Pancreas (tissue), 10 donors: ENCODE measurements around the gene RGS7BP. TPM values are rescaled to one million over a fixed set of nuclear protein-coding genes. Genes with fewer than 3 reads are reported as not detected.

Experiments used
- ATAC-seq, 4 donors: fragments of 200-7000 bp; cut with Tn5 transposase; one replicate each; pipeline versions ENCODE4 v1.8.0 to v1.9.1; 2020; ENCODE audit warnings: mild to moderate bottlenecking in 4 of 4, moderate library complexity in 4 of 4
- DNase-seq, 6 donors: peaks; one replicate each; pipeline ENCODE4 v3.0.0-alpha.2; 2020
- FAIRE-seq: peaks from 2 replicates; lab custom pipeline; 2012; peaks lifted over from hg19 to GRCh38; lab: Jason Lieb, UNC
- H3K27ac ChIP-seq, 4 donors: fragments of 200-600 bp; sonication (generic); 1 replicate in 3 of 4; 2 replicates in 1 of 4; pipeline versions ENCODE4 v1.5.0 to v1.8.0; 2020
- H3K27me3 ChIP-seq, 4 donors: fragments of 200-600 bp; one replicate each; pipeline ENCODE4 v1.8.0; 2021
- H3K36me3 ChIP-seq, 3 donors: fragments of 200-600 bp; sonication (generic) in 1 of 3; one replicate each; pipeline versions ENCODE4 v1.5.0 to v1.8.0; 2020 to 2021
- H3K4me1 ChIP-seq, 3 donors: fragments of 200-600 bp; one replicate each; pipeline ENCODE4 v1.8.0; 2021
- H3K4me3 ChIP-seq, 4 donors: fragments of 200-600 bp; sonication (generic) in 2 of 4; one replicate each; pipeline versions ENCODE4 v1.5.0 to v1.8.0; 2020 to 2021
- H3K9me3 ChIP-seq, 4 donors: fragments of 200-600 bp; one replicate each; pipeline ENCODE4 v1.8.0; 2021
- WGBS, 2 donors: extraction: QIAGEN DNeasy Blood & Tissue Kit; methylation state at CpG; one replicate each; pipeline ENCODE4 v1.1.7; 2013; 5-methylcytosine and 5-hydroxymethylcytosine counted together
- intact Hi-C, 3 donors: fragments of 100-400 bp; cut with DNase I; formaldehyde crosslinking; loops; one replicate each; pipeline versions ENCODE4 v1.11.1 to v1.14.2; 2022
- polyA plus RNA-seq, 2 donors: library from polyadenylated mRNA; stranded (reverse); fragments of 200-250 nt; gene quantifications; one replicate each; pipeline ENCODE4 v1.2.3, GENCODE V29; 2013
- total RNA-seq, 6 donors: library from RNA; stranded (reverse); fragmentation: NEBNext Ultra II Directional in 4 of 6; extraction: Animal tissue kit (Norgen Biotek cat#: 25700) in 4 of 6; gene quantifications; one replicate each; pipeline versions ENCODE4 v1.2.1 to v1.2.4, GENCODE V29; 2021 to 2023
- TF ChIP-seq, protein P1 (sequence below), 4 donors: fragments of 200-600 bp; sonication (generic) in 3 of 4; IDR thresholded peaks; one replicate each; pipeline versions ENCODE4 v1.5.0 to v1.8.0; 2021; ENCODE audit warnings: antibody characterized with exemption in 4 of 4
- donor health status: healthy with polysubstance abuse.
- donor health status: DM: no; HTN: no; CAD: no; lungs with moderate emphysema.
- donor health status: DM: no; HTN: no; CAD: no.
- donor health status: control.
- donor health status: control.
- donor health status: Bipolar disorder and iron deficiency.
- donor health status: DM: yes; HTN: yes; CAD: no.
- donor health status: DM: no; HTN: no; CAD: no.
- donor health status: DM: no; HTN: no; CAD: no.
- donor health status: DM: yes; HTN: yes; CAD: no.

RGS7BP gene
- under 1 TPM; 0.04 to 0.58 (median 0.24) TPM for total RNA-seq
- under 1 TPM; 0.04 to 0.16 TPM for polyA plus RNA-seq

GRCh38 chr5:64505769-64506566 is at the start of gene RGS7BP:
RGS7BP (plus strand) TSS chr5:64506015; CDS start chr5:64506625, 610 bp downstream.
- FAIRE-seq (no peak), ATAC-seq (peak; percentile 72 to 95 (median 91)), DNase-seq (peak; percentile 4 to 76 (median 19))
- H3K27ac ChIP-seq, result no peak within 1 kb of the TSS
- intact Hi-C loops, result no loop called here
- no peaks in the 10 kb centered on the region for H3K9me3 ChIP-seq
- no peaks in the 10 kb centered on the region for H3K36me3 ChIP-seq
- H3K4me1 ChIP-seq, result peaks cover 0 to 2% (median 0%) of the 10 kb centered on the region in 3 donors
- TF ChIP-seq, protein P1, sequence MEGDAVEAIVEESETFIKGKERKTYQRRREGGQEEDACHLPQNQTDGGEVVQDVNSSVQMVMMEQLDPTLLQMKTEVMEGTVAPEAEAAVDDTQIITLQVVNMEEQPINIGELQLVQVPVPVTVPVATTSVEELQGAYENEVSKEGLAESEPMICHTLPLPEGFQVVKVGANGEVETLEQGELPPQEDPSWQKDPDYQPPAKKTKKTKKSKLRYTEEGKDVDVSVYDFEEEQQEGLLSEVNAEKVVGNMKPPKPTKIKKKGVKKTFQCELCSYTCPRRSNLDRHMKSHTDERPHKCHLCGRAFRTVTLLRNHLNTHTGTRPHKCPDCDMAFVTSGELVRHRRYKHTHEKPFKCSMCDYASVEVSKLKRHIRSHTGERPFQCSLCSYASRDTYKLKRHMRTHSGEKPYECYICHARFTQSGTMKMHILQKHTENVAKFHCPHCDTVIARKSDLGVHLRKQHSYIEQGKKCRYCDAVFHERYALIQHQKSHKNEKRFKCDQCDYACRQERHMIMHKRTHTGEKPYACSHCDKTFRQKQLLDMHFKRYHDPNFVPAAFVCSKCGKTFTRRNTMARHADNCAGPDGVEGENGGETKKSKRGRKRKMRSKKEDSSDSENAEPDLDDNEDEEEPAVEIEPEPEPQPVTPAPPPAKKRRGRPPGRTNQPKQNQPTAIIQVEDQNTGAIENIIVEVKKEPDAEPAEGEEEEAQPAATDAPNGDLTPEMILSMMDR (IDR thresholded peaks at IDR 0.05), result no peak
- H3K4me3 ChIP-seq, result peak within 1 kb of the TSS; percentile 18 to 50 (median 28)
- 2% methylated on average over 50 to 53 of the region's 53 CpGs for WGBS, 2 donors
- H3K27me3 ChIP-seq, result peaks cover 0 to 20% (median 0%) of the 10 kb centered on the region in 4 donors

- H3K36me3 ChIP-seq, result no peaks in the 10 kb centered on the region
- H3K9me3 ChIP-seq, result peaks cover 0 to 4% (median 0%) of the 10 kb centered on the region in 4 donors
- 75 to 85% methylated on average over 1 of the region's 1 CpG for WGBS, 2 donors
- FAIRE-seq (no peak), DNase-seq (no peak), ATAC-seq (no peak)
- no peak overlapping the region for H3K4me3 ChIP-seq
- no peak overlapping the region for H3K27ac ChIP-seq
- intact Hi-C loops, result no loop called here
- H3K27me3 ChIP-seq, result no peaks in the 10 kb centered on the region
- TF ChIP-seq, protein P1 (IDR thresholded peaks at IDR 0.05), result no peak
- H3K4me1 ChIP-seq, result no peaks in the 10 kb centered on the region
These were observed 48.0 kb upstream of the RGS7BP start for GRCh38 chr5:64457846-64458245.

DNA sequence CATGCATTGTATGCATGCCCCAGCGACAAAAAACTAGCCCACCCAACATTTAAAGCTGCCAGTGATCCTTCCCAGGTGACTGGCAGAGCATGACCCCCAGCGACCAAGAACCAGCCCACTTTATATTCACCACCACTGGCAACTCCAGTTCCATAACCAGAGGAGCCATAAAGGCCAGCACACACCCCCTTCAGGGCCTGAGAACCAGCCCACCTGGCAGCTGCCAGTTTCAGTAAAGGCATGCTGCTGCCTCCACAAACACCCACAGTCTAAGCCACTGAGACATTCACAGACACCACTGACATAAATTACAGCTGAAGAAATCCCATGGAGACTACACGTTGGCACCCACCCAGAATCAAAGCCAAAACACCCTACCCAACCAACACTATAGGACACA is 46.9 kb upstream of the RGS7BP start:
- H3K27me3 ChIP-seq, result no peaks in the 10 kb centered on the region
- H3K4me1 ChIP-seq, result no peaks in the 10 kb centered on the region
- ATAC-seq, result no peak
- no peak for FAIRE-seq
- TF ChIP-seq, protein P1 (IDR thresholded peaks at IDR 0.05), result no peak
- 43 to 59% methylated on average over 3 of the region's 3 CpGs for WGBS, 2 donors
- no peaks in the 10 kb centered on the region for H3K36me3 ChIP-seq
- no peak overlapping the region for H3K4me3 ChIP-seq
- peaks cover 0 to 4% (median 0%) of the 10 kb centered on the region in 4 donors for H3K9me3 ChIP-seq
- no peak for DNase-seq
- intact Hi-C loops, result no loop called here
- no peak overlapping the region for H3K27ac ChIP-seq

- H3K36me3 ChIP-seq, result no peaks in the 10 kb centered on the region
- H3K4me3 ChIP-seq, result no peak overlapping the region
- FAIRE-seq, result no peak
- peaks cover 0 to 4% (median 0%) of the 10 kb centered on the region in 4 donors for H3K9me3 ChIP-seq
- H3K27me3 ChIP-seq, result no peaks in the 10 kb centered on the region
- intact Hi-C loops, result no loop called here
- TF ChIP-seq, protein P1 (IDR thresholded peaks at IDR 0.05), result no peak
- no peak overlapping the region for H3K27ac ChIP-seq
- ATAC-seq, result no peak
- DNase-seq, result no peak
- no peaks in the 10 kb centered on the region for H3K4me1 ChIP-seq
- WGBS, 2 donors, result 66 to 69% methylated on average over 4 of the region's 4 CpGs
These were observed 43.4 kb upstream of the RGS7BP start for GRCh38 chr5:64462391-64462790.

DNA sequence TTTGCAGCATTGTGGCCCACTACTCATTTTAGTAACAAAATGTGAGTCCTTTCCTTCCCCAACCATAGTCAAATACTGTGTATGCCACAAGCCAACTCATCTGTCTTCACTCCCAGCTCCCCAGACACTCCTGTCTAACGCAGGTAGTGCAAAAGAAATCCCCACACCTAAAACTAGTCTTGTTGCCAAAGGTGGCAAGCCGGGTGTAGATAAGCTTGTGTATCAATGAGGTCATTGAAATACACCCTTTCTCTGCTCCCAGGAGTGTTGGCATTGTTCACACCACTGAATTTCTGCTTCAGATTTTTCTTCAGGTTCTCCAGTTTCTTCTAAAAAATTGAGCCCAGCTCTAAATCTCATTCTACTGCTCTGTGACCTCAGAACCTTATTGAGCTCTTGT is 19.7 kb upstream of the RGS7BP start:
- intact Hi-C loops, result no loop called here
- H3K27me3 ChIP-seq, result no peaks in the 10 kb centered on the region
- ATAC-seq, result peak in 3 of 4 donors; percentile 46 to 75 (median 47)
- no peaks in the 10 kb centered on the region for H3K9me3 ChIP-seq
- no peak for DNase-seq
- 13 to 19% methylated on average over 2 of the region's 2 CpGs for WGBS, 2 donors
- FAIRE-seq, result no peak
- H3K27ac ChIP-seq, result no peak overlapping the region
- no peaks in the 10 kb centered on the region for H3K36me3 ChIP-seq
- H3K4me3 ChIP-seq, result no peak overlapping the region
- TF ChIP-seq, protein P1 (IDR thresholded peaks at IDR 0.05), result no peak
- H3K4me1 ChIP-seq, result no peaks in the 10 kb centered on the region
